IMR-90 (cell line): ENCODE results near the gene IL37. TPM values are rescaled to one million over a fixed set of nuclear protein-coding genes. Genes with fewer than 3 reads are reported as not detected.

Experiments
- ATAC-seq: fragments of 200-7000 bp; cut with Tn5 transposase; 2 replicates; pipeline ENCODE4 v1.9.1; 2020; ENCODE audit warnings: low read depth, mild to moderate bottlenecking, moderate library complexity
- BruUV-seq: library from RNA; stranded (reverse); fragments of 400-500 nt; replicated peaks from 2 replicates; lab custom pipeline; 2021; lab: Mats Ljungman, UMichigan
- CTCF ChIA-PET: fragments of 300-600 bp; formaldehyde crosslinking; extraction: SDS; loops from one replicate; lab custom pipeline; 2021; ENCODE audit warnings: antibody characterized with exemption; lab: Yijun Ruan, JAX
- POLR2A ChIA-PET: fragments of 300-600 bp; sonication (Branson Sonifier 250); formaldehyde crosslinking; loops from one replicate; lab custom pipeline; 2022; ENCODE audit warnings: antibody characterized with exemption; ENCODE audit not compliant: unreplicated experiment; lab: Charles Lee
- DNase-seq: peaks from one replicate; pipeline ENCODE4 v3.0.0; 2013
- H2AFZ ChIP-seq: replicated peaks from 2 replicates; pipeline ENCODE3; 2013; ENCODE audit warnings: low read length, mild to moderate bottlenecking; ENCODE audit not compliant: poor library complexity
- H2AK5ac ChIP-seq: 2 replicates; pipeline ENCODE4 v1.6.1; 2013; ENCODE audit warnings: low read depth, low read length, inconsistent platforms
- H2AK9ac ChIP-seq: replicated peaks from 2 replicates; pipeline ENCODE3; 2013; ENCODE audit warnings: mild to moderate bottlenecking, low read depth, low read length, moderate library complexity; ENCODE audit not compliant: poor library complexity
- H2BK120ac ChIP-seq: 2 replicates; pipeline ENCODE4 v1.6.1; 2013; ENCODE audit warnings: low read depth, low read length, inconsistent platforms
- H2BK15ac ChIP-seq: 3 replicates; pipeline ENCODE4 v1.6.1; 2013; ENCODE audit warnings: low read depth, low read length, inconsistent platforms
- H2BK20ac ChIP-seq: 2 replicates; pipeline ENCODE4 v1.6.1; 2013; ENCODE audit warnings: low read depth, mild to moderate bottlenecking, inconsistent platforms, low read length, moderate library complexity
- H2BK5ac ChIP-seq: 2 replicates; pipeline ENCODE4 v1.6.1; 2013; ENCODE audit warnings: mild to moderate bottlenecking, low read depth, low read length, inconsistent platforms; ENCODE audit not compliant: poor library complexity, severe bottlenecking
- H3K14ac ChIP-seq: replicated peaks from 2 replicates; pipeline ENCODE4 v1.6.1; 2013; ENCODE audit warnings: low read depth, low read length, inconsistent platforms
- H3K18ac ChIP-seq: 2 replicates; pipeline ENCODE4 v1.6.1; 2013; ENCODE audit warnings: low read depth, low read length, control low read depth
- H3K23ac ChIP-seq: 2 replicates; pipeline ENCODE4 v1.6.1; 2013; ENCODE audit warnings: low read depth, low read length, inconsistent platforms
- H3K27ac ChIP-seq: 2 replicates; pipeline ENCODE4 v1.5.1; 2013; ENCODE audit warnings: mild to moderate bottlenecking, control low read depth, low read length; ENCODE audit not compliant: insufficient read depth
- H3K27me3 ChIP-seq: 2 replicates; pipeline ENCODE4 v1.6.1; 2013; ENCODE audit warnings: low read length; ENCODE audit not compliant: control insufficient read depth, insufficient read depth
- H3K36me3 ChIP-seq: 2 replicates; pipeline ENCODE4 v1.6.1; 2013; ENCODE audit warnings: low read length, mixed read lengths; ENCODE audit not compliant: control insufficient read depth, insufficient read depth
- H3K4ac ChIP-seq: 2 replicates; pipeline ENCODE4 v1.6.1; 2013; ENCODE audit warnings: low read depth, low read length, inconsistent platforms
- H3K4me1 ChIP-seq: 2 replicates; pipeline ENCODE4 v1.6.1; 2013; ENCODE audit warnings: low read length, mixed read lengths; ENCODE audit not compliant: control insufficient read depth, insufficient read depth
- H3K4me2 ChIP-seq: 2 replicates; pipeline ENCODE4 v1.6.1; 2013; ENCODE audit warnings: low read depth, mild to moderate bottlenecking, control low read depth, low read length, moderate library complexity
- H3K4me3 ChIP-seq: 2 replicates; pipeline ENCODE4 v1.5.1; 2013; ENCODE audit warnings: low read depth, mild to moderate bottlenecking, control low read depth, low read length, moderate library complexity; ENCODE audit not compliant: insufficient read depth
- H3K56ac ChIP-seq: 2 replicates; pipeline ENCODE4 v1.6.1; 2013; ENCODE audit warnings: low read length, inconsistent platforms; ENCODE audit not compliant: insufficient read depth; ENCODE audit errors: extremely low read depth
- H3K79me1 ChIP-seq, 2 experiments: 2 replicates each; pipeline ENCODE4 v1.6.1; 2013; ENCODE audit warnings: low read length in 2 of 2, inconsistent platforms in 1 of 2, low read depth in 1 of 2
- H3K9ac ChIP-seq: 2 replicates; pipeline ENCODE4 v1.6.1; 2013; ENCODE audit warnings: low read depth, low read length, control low read depth
- H3K9me1 ChIP-seq: 2 replicates; pipeline ENCODE4 v1.6.1; 2013; ENCODE audit warnings: low read length, inconsistent platforms; ENCODE audit not compliant: insufficient read depth
- H3K9me3 ChIP-seq: 2 replicates; pipeline ENCODE4 v1.6.1; 2013; ENCODE audit warnings: low read length; ENCODE audit not compliant: control insufficient read depth, insufficient read depth
- H4K20me1 ChIP-seq: 2 replicates; pipeline ENCODE4 v1.6.1; 2013; ENCODE audit warnings: low read length, inconsistent platforms; ENCODE audit not compliant: insufficient read depth
- H4K5ac ChIP-seq: 2 replicates; pipeline ENCODE4 v1.6.1; 2013; ENCODE audit warnings: mild to moderate bottlenecking, low read depth, low read length, control low read depth
- H4K8ac ChIP-seq, 2 experiments: 2 replicates each; pipeline ENCODE4 v1.6.1; 2013; ENCODE audit warnings: low read depth in 2 of 2, low read length in 2 of 2, control low read depth in 1 of 2, inconsistent platforms in 1 of 2
- H4K91ac ChIP-seq: 2 replicates; pipeline ENCODE4 v1.6.1; 2013; ENCODE audit warnings: low read depth, low read length, inconsistent platforms; ENCODE audit not compliant: insufficient read depth
- CEBPB ChIP-seq: IDR thresholded peaks from 2 replicates; pipeline ENCODE4 v1.6.1; 2012; ENCODE audit warnings: low read depth, low read length, improper control_type of control experiment
- MXI1 ChIP-seq: IDR thresholded peaks from 2 replicates; pipeline ENCODE4 v1.6.1; 2012; ENCODE audit warnings: low read depth, mild to moderate bottlenecking, low read length, moderate library complexity, borderline replicate concordance
- NFE2L2 ChIP-seq: fragments of 150-350 bp; IDR thresholded peaks from 2 replicates; pipeline ENCODE4 v1.6.1; 2016; ENCODE audit warnings: low read depth, mild to moderate bottlenecking, low read length
- RCOR1 ChIP-seq: IDR thresholded peaks from 2 replicates; pipeline ENCODE4 v1.6.1; 2012; ENCODE audit warnings: mild to moderate bottlenecking, low read length, improper control_type of control experiment; ENCODE audit not compliant: insufficient replicate concordance
- WGBS, 2 experiments: methylation state at CpG; one replicate each; pipeline versions ENCODE4 v1.1.5 to v1.1.7; 2013; ENCODE audit warnings: missing lambda C conversion rate in 2 of 2; ENCODE audit not compliant: insufficient read length in 1 of 2; ENCODE audit errors: extremely low coverage in 2 of 2; 5-methylcytosine and 5-hydroxymethylcytosine counted together
- dilution Hi-C: fragments of 300-500 bp; cut with HindIII; formaldehyde crosslinking; loops from one replicate; pipeline ENCODE4 v1.14.3; 2018; ENCODE audit warnings: low sequenced_read_pairs; ENCODE audit not compliant: unreplicated experiment
- in situ Hi-C: fragments of 300-500 bp; cut with MboI; formaldehyde crosslinking; loops from 3 replicates; pipeline ENCODE4 v1.14.3; 2019; ENCODE audit warnings: low sequenced_read_pairs, inconsistent platforms, mixed read lengths
- intact Hi-C: fragments of 100-400 bp; cut with micrococcal nuclease; formaldehyde crosslinking; loops from 2 replicates; pipeline ENCODE4 v1.10.0; 2022
- polyA plus RNA-seq, 3 experiments: library from polyadenylated mRNA; depleted of rRNA; stranded (reverse); fragments of >200 nt; gene quantifications; 2 replicates each; pipeline ENCODE4 v1.2.3, GENCODE V29; 2012; ENCODE audit warnings: low replicate concordance in 1 of 3
- total RNA-seq: library from RNA; depleted of rRNA; stranded (reverse); fragments of >200 nt; gene quantifications from 2 replicates; pipeline ENCODE4 v1.2.3, GENCODE V29; 2012

The IL37 gene
- total and polyA plus RNA-seq, 2 of the 4 experiments (the other 2 are of a cell fraction), result 0.15 TPM; not detected in 1

GRCh38 chr2:112869258-112869842, 41.6 kb upstream of the IL37 start:
- Histone ChIP-seq H3K4me3 (no peak overlapping the region), H2AK5ac (no peak overlapping the region), H4K20me1 (no peaks in the 10 kb centered on the region), H3K18ac (no peak overlapping the region), H2AFZ (no peak overlapping the region), H4K8ac (no peak overlapping the region), H3K27me3 (no peaks in the 10 kb centered on the region), H3K27ac (no peak overlapping the region), H3K56ac (no peak overlapping the region), H3K23ac (no peak overlapping the region), H3K79me1 (no peaks in the 10 kb centered on the region), H3K9ac (no peak overlapping the region), H3K4ac (no peak overlapping the region), H3K14ac (peak overlapping the region; percentile 44; the same call in 1 of the 2 replicates), H2BK20ac (no peak overlapping the region), H4K5ac (no peak overlapping the region), H2BK120ac (no peak overlapping the region), H3K9me1 (no peaks in the 10 kb centered on the region), H2BK5ac (no peak overlapping the region), H3K9me3 (peaks cover 5% of the 10 kb centered on the region; the same call in 1 of the 2 replicates), H3K4me1 (no peaks in the 10 kb centered on the region; the same call in 1 of the 2 replicates), H2AK9ac (no peak overlapping the region), H3K4me2 (no peak overlapping the region), H4K91ac (no peak overlapping the region), H3K36me3 (no peaks in the 10 kb centered on the region), H2BK15ac (no peak overlapping the region; the same call in 2 of the 3 replicates)
- no peak for ATAC-seq
- peak; percentile 43 for DNase-seq
- no CpG with 5 or more reads among the region's 7 CpGs for WGBS, 2 experiments
- CTCF ChIA-PET, result interaction anchor here (0.7 kb wide), 1 partner anchor 1092 kb away, joined by 3 read pairs; no protein-coding TSS in a partner anchor
- POLR2A ChIA-PET, result no interaction called here
- TF ChIP-seq RCOR1, result no peak
- TF ChIP-seq MXI1, result no peak
- no peak for TF ChIP-seq NFE2L2
- TF ChIP-seq CEBPB, result no peak
- no TSS peak for BruUV-seq
- intact Hi-C loops (no loop called here), in situ Hi-C loops (no loop called here), dilution Hi-C loops (no loop called here)
